Measurements from ENCODE around the gene HMOX2.

Gene HMOX2

GRCh38 chr16:4475880-4476788 lies at the start of gene HMOX2:
Gene HMOX2, plus strand, starts transcription at chr16:4476398. Its CDS starts 29,127 bp downstream, at chr16:4505525.
- peak; percentile 71 for DNase-seq

GRCh38 chr16:4426722-4427372 lies 49.4 kb upstream of the HMOX2 start:
- DNase-seq: no peak

DNA sequence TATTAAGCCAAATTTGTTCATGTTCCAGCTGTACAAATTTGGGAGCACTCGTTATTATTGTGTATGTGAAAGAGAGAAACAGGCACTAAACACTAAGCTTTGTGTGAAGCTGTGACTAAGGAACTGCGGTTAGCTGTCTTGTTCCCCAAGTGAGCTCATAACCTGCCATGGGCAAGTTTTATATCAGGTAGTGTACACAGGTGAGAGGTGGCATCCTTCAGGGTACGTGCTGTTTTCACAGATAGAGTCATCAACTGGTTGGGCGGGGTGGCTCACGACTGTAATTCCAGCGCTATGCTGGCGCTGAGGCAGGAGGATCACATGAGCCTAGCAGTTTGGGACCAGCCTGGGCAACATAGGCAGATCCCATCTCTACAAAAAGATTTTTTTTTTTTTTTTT lies 47.7 kb upstream of the HMOX2 start:
- DNase-seq: no peak

DNA sequence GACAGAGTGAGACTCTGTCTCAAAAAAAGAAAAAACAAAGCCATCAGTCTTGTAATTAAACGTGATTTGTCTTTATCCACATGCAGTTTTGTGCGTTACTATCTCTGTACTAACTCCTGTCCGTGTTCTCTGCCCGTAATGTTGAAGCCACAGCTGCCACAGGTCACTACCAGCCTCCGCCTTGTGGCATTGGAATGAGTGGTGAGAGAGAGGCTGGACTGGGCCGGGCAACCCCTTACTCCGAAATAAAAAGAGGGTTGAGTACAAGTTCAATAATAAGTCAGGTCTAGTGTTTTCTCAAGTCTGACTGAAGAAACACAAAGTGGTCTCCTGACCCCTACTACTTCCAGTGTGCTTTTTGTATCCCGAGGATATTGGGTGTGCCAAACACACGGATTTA lies 45.2 kb upstream of the HMOX2 start:
- DNase-seq: no peak

DNA sequence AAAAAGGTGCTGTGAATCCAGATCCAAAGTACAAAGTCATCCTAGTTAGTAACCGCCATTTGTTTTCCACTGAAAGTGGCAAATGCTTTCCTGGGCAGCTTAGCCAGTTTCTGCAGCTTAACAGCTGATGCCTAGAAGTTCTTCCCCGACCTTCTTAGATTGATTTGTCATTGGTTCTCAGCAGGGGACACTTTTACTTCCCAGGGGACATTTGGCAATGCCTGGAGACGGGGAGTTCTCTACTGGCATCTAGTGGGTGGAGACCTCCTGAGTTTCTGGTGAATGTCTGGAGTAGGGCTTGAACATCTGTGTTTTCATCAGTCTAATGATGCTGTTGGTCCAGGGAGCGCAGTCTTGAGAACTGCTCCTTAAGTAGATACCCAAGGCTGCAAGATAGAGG lies 43.0 kb upstream of the HMOX2 start:
- DNase-seq: no peak

GRCh38 chr16:4433914-4434787 lies 42.0 kb upstream of the HMOX2 start:
- DNase-seq: no peak

DNA sequence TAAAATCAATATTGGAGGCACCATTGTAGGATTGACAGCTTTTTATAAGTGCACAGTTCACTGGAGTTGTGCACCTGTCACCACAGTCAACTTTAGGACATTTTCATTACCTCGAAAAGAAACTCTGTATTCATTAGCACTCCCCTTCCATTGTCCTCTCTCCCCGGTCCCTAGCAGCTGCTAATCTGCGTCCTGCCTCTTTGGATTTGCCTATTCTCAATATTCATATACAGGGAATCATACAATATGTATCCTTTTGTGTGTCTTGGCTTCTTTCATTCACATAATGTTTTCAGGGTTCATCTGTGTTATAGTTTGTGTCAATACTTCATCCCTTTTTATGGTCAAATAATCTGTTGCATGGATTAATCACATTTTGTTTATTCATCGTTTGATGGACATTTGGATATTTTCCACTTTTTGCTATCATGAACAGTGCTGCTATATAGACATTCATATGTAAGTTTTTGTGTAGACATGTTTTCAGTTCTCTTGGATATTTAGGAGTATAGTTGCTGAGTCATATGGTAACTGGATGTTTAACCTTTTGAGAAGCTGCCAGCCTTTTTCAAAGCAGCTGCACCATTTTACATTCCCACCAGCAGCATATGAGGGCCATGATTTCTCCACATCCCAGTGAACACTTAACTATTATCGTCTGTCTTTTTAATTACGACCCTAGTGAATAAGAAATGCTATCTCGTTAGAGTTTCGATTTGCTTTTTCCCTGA lies 40.7 kb upstream of the HMOX2 start:
- no peak for DNase-seq

DNA sequence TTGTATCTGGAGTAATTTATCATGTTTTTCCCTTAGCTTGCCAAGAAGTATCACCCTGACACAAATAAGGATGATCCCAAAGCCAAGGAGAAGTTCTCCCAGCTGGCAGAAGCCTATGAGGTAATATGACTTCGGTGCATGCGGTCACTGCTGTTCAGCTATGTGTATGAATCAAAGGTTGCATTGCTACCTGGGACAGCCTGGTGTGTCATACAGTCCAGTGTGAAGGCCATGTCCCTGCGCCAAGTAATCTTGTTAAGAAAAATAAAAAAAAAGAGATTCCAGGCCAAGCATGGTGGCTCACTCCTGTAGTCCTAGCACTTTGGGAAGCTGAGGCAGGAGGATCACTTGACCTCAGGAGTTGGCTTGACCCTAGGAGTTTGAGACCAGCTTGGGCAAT lies 38.8 kb upstream of the HMOX2 start:
- no peak for DNase-seq

GRCh38 chr16:4442371-4442770 lies 33.8 kb upstream of the HMOX2 start:
- no peak for DNase-seq

DNA sequence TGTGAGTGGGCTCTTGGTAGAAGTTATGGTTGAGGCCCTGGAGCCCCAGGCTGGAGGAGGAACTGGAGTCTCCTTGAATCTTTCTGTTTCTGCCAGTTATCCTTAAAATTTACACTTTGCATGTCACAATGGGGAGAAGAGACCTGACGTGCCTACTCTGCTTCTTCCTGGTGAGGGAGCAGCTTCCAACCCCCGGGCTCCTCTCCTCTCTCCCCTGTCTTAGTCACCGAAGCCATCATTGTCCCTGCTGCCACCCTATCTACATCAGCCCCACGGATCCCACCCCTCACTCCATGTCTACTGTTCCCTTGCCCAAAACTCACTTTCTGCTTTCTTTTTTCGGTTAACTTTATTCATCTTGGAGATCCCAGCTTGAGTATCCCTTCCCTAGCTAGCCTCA lies 32.9 kb upstream of the HMOX2 start:
- DNase-seq: no peak

- no peak for DNase-seq
These were observed 32.2 kb upstream of the HMOX2 start for GRCh38 chr16:4443986-4444385.

DNA sequence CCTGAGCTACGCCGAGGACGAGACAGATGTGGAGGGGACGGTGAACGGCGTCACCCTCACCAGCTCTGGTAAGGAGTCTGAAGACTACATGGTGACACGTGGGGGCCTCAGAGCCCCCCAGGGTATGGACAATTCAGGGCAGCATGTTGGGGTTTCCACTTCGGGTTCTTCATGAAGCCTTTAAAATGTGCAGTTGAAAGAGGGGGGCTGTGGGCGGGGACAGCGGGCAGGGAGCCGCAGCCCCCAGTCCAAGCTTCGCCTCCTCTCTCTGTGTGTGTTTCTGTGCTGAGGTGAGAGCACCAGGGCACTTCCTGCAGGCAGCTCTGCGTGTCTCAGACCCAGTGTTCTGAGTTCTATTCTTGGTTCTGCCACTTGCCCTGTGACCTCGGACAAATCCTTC lies 25.8 kb upstream of the HMOX2 start:
- DNase-seq: no peak

DNA sequence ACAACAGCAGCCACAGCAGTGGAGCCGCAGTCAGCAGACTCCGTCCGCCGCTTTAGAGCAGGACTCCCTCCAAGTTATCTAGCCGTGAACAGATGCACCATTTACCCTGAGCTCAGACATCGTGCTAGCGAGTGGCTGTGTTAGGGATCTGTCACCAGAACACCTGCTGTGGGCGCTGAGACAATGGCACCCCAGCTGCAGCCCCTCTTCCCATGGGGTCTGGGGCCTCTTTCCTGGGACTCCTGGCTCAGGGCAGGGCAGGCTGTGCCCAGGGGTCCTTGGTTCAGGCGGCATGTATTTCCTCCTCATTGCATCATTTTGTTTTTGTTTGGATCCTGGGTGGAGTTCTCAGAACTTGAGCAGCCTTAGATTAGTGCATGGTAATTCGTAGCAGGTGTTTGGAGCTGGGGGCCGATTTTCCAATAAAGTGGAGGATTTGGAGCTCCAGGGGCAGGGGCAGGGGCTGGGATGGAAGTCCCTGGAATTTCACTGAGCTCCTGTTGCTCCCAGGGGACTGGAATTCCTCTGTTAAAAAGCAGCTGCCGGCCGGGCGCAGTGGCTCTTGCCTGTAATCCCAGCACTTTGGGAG lies 25.2 kb upstream of the HMOX2 start:
- no peak for DNase-seq

GRCh38 chr16:4452674-4453073 lies 23.5 kb upstream of the HMOX2 start:
- no peak for DNase-seq

DNA sequence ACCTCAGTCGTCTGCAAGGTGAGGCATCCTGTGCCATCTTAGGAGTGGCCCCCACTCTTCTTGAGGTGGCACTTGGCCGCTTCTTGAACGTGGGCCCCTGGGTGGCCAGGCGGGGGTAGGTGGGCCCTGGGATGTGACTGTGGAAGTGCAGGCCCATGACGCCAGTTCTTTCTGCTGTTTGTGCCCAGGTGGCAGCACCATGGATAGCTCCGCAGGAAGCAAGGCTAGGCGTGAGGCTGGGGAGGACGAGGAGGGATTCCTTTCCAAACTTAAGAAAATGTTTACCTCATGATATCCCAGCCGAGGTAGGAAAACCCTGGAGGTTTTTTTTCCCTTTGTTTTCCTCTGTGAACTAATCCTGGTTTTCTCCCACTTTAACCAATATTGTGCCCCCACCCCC lies 21.6 kb upstream of the HMOX2 start:
- no peak for DNase-seq

GRCh38 chr16:4455081-4455480 lies 21.1 kb upstream of the HMOX2 start:
- no peak for DNase-seq

DNA sequence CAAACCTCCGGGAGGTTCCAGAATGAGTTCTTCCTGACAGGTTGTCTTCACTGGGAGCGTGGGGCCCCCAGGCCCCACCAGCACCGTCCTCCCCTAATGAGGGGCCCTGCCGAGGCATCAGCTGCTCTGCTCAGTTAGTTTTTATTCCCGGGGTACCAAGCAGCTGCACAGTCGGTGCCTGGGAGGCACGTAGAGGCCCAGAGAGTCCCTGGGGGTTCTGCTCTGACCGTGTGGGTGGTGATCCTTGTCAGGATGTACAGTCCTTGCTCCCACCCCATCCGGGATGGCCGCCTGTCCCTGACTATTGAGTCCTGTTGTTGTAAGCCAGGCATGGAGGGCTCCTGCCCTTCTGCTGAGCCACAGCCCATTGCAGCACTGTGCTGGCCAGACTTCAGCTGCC lies 20.2 kb upstream of the HMOX2 start:
- DNase-seq: no peak

DNA sequence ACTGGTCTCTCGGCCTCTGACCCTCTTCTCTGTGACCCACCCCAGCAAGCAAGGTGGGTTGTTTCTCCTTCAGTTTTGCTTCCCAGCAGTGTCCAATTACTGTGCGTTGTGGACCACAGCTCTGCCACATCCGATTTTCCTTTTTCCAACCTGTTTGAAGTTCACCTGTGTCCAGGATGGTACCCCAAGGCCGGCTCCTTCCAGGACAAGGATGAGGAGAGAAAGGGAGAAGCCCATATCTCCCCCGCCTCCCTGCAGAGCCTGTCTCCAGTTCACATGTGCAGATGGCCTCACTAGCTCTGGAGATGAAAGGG lies 15.3 kb upstream of the HMOX2 start:
- DNase-seq: no peak

- no peak for DNase-seq
These were observed 14.7 kb upstream of the HMOX2 start for GRCh38 chr16:4461250-4462085.

GRCh38 chr16:4463522-4464163 lies 12.6 kb upstream of the HMOX2 start:
- DNase-seq: no peak
